WTC11 (cell line): ENCODE measurements around the gene UMAD1. TPM values are rescaled to one million over a fixed set of nuclear protein-coding genes. Genes with fewer than 3 reads are reported as not detected.

Experiments
- ATAC-seq: fragments of 200-7000 bp; cut with Tn5 transposase; 2 replicates; pipeline ENCODE4 v1.10.0; 2021; ENCODE audit warnings: mild to moderate bottlenecking, moderate library complexity
- CTCF ChIA-PET: fragments of 300-600 bp; sonication (Branson Sonifier 250); formaldehyde crosslinking; loops from one replicate; lab custom pipeline; 2021; ENCODE audit warnings: antibody characterized with exemption; lab: Charles Lee
- POLR2A ChIA-PET: fragments of 350-600 bp; sonication (Branson Sonifier 250); formaldehyde crosslinking; loops from one replicate; lab custom pipeline; 2021; ENCODE audit warnings: antibody characterized with exemption; lab: Charles Lee
- DNase-seq: peaks from one replicate; pipeline ENCODE4 v3.0.0; 2021; ENCODE audit warnings: low spot score
- H3K27ac Mint-ChIP-seq: 2 replicates; pipeline ENCODE4 v1.8.0; 2021; ENCODE audit warnings: mixed read lengths
- H3K27me3 Mint-ChIP-seq: 2 replicates; pipeline ENCODE4 v1.8.0; 2021; ENCODE audit warnings: low read depth, mild to moderate bottlenecking, moderate library complexity, mixed read lengths
- H3K36me3 Mint-ChIP-seq: 2 replicates; pipeline ENCODE4 v1.8.0; 2021; ENCODE audit warnings: mixed read lengths
- H3K4me1 Mint-ChIP-seq: 2 replicates; pipeline ENCODE4 v1.8.0; 2022; ENCODE audit warnings: mixed read lengths
- H3K4me3 Mint-ChIP-seq: 2 replicates; pipeline ENCODE4 v1.8.0; 2021; ENCODE audit warnings: mild to moderate bottlenecking, moderate library complexity, mixed read lengths
- H3K9me3 Mint-ChIP-seq: 2 replicates; pipeline ENCODE4 v1.8.0; 2021; ENCODE audit warnings: mixed read lengths
- AR ChIP-seq: fragments of 250-450 bp; sonication (Bioruptor Pico); IDR thresholded peaks from 2 replicates; pipeline ENCODE4 v1.9.0; 2021; ENCODE audit warnings: mild to moderate bottlenecking
- ATF3 ChIP-seq: sonication (generic); formaldehyde crosslinking; conservative IDR thresholded peaks from 2 replicates; pipeline ENCODE4 v1.8.1; 2022; ENCODE audit warnings: mild to moderate bottlenecking, missing genetic modification reagents
- CDX4 ChIP-seq: fragments of 250-450 bp; sonication (Bioruptor Pico); IDR thresholded peaks from 2 replicates; pipeline ENCODE4 v1.9.0; 2021; ENCODE audit warnings: moderate library complexity, mild to moderate bottlenecking, inconsistent platforms, borderline replicate concordance
- CTCF ChIP-seq: fragments of 200-600 bp; IDR thresholded peaks from 2 replicates; pipeline ENCODE4 v1.8.0; 2022; ENCODE audit warnings: antibody characterized with exemption
- ERG ChIP-seq: fragments of 250-450 bp; sonication (Bioruptor Pico); IDR thresholded peaks from 2 replicates; pipeline ENCODE4 v1.8.0; 2021; ENCODE audit warnings: mild to moderate bottlenecking
- ETV6 ChIP-seq: sonication (generic); formaldehyde crosslinking; IDR thresholded peaks from 2 replicates; pipeline ENCODE4 v1.8.1; 2022; ENCODE audit warnings: mild to moderate bottlenecking, missing genetic modification reagents
- FOXK1 ChIP-seq: sonication (generic); formaldehyde crosslinking; IDR thresholded peaks from 2 replicates; pipeline ENCODE4 v1.8.0; 2022; ENCODE audit warnings: mild to moderate bottlenecking, moderate library complexity, missing genetic modification reagents
- GTF2I ChIP-seq: fragments of 250-450 bp; sonication (Bioruptor Pico); conservative IDR thresholded peaks from 2 replicates; pipeline ENCODE4 v1.4.0; 2021; ENCODE audit warnings: mild to moderate bottlenecking
- JAZF1 ChIP-seq: fragments of 250-450 bp; sonication (Bioruptor Pico); IDR thresholded peaks from 2 replicates; pipeline ENCODE4 v1.9.0; 2021; ENCODE audit warnings: moderate library complexity, mild to moderate bottlenecking, inconsistent platforms
- JUN ChIP-seq: sonication (generic); formaldehyde crosslinking; IDR thresholded peaks from 2 replicates; pipeline ENCODE4 v1.8.0; 2023; ENCODE audit warnings: mild to moderate bottlenecking, missing genetic modification reagents
- RORB ChIP-seq: fragments of 250-450 bp; sonication (Bioruptor Pico); IDR thresholded peaks from 2 replicates; pipeline ENCODE4 v1.9.0; 2021; ENCODE audit warnings: mild to moderate bottlenecking
- STAT6 ChIP-seq: sonication (generic); formaldehyde crosslinking; conservative IDR thresholded peaks from 2 replicates; pipeline ENCODE4 v1.8.1; 2023; ENCODE audit warnings: mild to moderate bottlenecking, low read depth, missing genetic modification reagents, moderate library complexity
- ZNF423 ChIP-seq: fragments of 250-450 bp; sonication (Bioruptor Pico); IDR thresholded peaks from 2 replicates; pipeline ENCODE4 v2.1.2; 2022; ENCODE audit warnings: mild to moderate bottlenecking, moderate library complexity
- total RNA-seq: library from RNA; stranded (reverse); gene quantifications from 3 replicates; pipeline ENCODE4 v1.2.3, GENCODE V29; 2021
- TF ChIP-seq, protein P1 (sequence below): sonication (generic); formaldehyde crosslinking; IDR thresholded peaks from 2 replicates; pipeline ENCODE4 v1.8.1; 2023; ENCODE audit warnings: mild to moderate bottlenecking, missing genetic modification reagents, borderline replicate concordance
- TF ChIP-seq, protein P2 (sequence below): sonication (generic); formaldehyde crosslinking; IDR thresholded peaks from 2 replicates; pipeline ENCODE4 v1.8.0; 2022; ENCODE audit warnings: mild to moderate bottlenecking, missing genetic modification reagents

Gene UMAD1
- total RNA-seq, 1 experiment from 2014 or later = 13.0 TPM

DNA sequence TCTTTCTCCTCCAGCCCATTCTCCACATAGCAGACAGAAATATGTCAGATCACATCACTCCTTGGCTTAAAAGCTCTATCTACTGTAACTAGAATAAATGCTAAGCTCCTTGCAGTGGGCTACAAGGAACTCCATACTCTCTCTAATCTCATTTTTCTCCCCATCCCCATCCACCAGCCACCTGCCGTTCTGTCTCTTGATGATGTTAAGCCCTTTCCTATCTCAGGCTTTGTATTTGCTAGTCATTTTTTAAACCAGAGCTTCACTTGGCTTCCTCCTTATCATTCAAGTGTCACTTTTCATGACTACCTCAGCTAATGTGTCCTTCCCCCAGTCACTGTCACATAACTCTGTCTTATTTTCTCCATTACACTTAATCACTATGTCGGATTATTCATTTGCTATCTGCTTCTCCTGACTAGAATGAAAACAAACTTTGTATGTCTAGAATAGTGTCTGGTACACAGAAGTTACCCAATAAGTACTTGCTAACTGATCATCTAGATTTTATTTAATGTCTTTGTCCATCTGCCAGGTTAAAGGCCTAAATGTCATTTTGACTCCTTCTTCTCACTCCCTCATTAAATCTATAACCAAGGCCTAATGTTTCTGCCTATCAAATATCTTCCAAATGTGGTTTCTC, 165.1 kb downstream of the UMAD1 start:
- Mint-ChIP-seq H3K4me3 (no peak overlapping the region), H3K27ac (no peak overlapping the region), H3K27me3 (no peaks in the 10 kb centered on the region)
- ATAC-seq = no peak
- TF ChIP-seq GTF2I (CRISPR knock-in tag) (no peak), RORB (CRISPR knock-in tag) (no peak), ATF3 (no peak), CDX4 (CRISPR knock-in tag) (no peak), ETV6 (CRISPR knock-in tag) (no peak)
- TF ChIP-seq, protein P1, sequence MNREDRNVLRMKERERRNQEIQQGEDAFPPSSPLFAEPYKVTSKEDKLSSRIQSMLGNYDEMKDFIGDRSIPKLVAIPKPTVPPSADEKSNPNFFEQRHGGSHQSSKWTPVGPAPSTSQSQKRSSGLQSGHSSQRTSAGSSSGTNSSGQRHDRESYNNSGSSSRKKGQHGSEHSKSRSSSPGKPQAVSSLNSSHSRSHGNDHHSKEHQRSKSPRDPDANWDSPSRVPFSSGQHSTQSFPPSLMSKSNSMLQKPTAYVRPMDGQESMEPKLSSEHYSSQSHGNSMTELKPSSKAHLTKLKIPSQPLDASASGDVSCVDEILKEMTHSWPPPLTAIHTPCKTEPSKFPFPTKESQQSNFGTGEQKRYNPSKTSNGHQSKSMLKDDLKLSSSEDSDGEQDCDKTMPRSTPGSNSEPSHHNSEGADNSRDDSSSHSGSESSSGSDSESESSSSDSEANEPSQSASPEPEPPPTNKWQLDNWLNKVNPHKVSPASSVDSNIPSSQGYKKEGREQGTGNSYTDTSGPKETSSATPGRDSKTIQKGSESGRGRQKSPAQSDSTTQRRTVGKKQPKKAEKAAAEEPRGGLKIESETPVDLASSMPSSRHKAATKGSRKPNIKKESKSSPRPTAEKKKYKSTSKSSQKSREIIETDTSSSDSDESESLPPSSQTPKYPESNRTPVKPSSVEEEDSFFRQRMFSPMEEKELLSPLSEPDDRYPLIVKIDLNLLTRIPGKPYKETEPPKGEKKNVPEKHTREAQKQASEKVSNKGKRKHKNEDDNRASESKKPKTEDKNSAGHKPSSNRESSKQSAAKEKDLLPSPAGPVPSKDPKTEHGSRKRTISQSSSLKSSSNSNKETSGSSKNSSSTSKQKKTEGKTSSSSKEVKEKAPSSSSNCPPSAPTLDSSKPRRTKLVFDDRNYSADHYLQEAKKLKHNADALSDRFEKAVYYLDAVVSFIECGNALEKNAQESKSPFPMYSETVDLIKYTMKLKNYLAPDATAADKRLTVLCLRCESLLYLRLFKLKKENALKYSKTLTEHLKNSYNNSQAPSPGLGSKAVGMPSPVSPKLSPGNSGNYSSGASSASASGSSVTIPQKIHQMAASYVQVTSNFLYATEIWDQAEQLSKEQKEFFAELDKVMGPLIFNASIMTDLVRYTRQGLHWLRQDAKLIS (CRISPR knock-in tag) = no peak
- TF ChIP-seq, all 79 proteins: peak for 0
- ChIA-PET POLR2A (interaction anchor here (0.6 kb wide), 1 partner anchor 401 kb away, joined by 3 read pairs; no protein-coding TSS in a partner anchor), CTCF (no interaction called here)
- H3K4me1 Mint-ChIP-seq = peaks cover 10% of the 10 kb centered on the region
- no peaks in the 10 kb centered on the region for H3K9me3 Mint-ChIP-seq
- DNase-seq = no peak
- H3K36me3 Mint-ChIP-seq = no peaks in the 10 kb centered on the region

DNA sequence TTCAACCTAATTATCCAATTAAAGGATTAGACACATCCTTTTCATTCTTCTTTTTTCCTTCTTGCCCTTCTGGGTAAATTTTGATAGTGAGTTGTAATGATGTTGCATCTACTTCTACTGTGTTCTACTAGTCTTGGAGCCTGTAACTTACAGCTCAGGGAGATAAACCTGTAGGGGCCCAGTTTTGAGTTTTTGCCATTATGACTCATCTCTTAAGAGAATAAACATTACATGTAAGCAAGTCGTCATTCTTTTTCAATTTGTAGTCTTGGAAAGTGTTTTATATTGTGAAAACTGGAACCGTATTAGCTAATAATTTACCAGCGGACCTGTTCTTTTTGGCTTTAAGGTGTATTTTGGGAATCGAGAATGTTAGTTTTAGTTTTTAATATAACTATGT, 167.6 kb downstream of the UMAD1 start:
- H3K4me3 Mint-ChIP-seq = no peak overlapping the region
- DNase-seq (no peak), ATAC-seq (no peak)
- H3K27ac Mint-ChIP-seq = no peak overlapping the region
- H3K4me1 Mint-ChIP-seq = peaks cover 8% of the 10 kb centered on the region
- no peaks in the 10 kb centered on the region for H3K36me3 Mint-ChIP-seq
- H3K9me3 Mint-ChIP-seq = no peaks in the 10 kb centered on the region
- ChIA-PET CTCF (no interaction called here), POLR2A (no interaction called here)
- H3K27me3 Mint-ChIP-seq = no peaks in the 10 kb centered on the region
- TF ChIP-seq JUN = no peak
- no peak for TF ChIP-seq ERG
- TF ChIP-seq AR (CRISPR knock-in tag) = no peak
- TF ChIP-seq, protein P2, sequence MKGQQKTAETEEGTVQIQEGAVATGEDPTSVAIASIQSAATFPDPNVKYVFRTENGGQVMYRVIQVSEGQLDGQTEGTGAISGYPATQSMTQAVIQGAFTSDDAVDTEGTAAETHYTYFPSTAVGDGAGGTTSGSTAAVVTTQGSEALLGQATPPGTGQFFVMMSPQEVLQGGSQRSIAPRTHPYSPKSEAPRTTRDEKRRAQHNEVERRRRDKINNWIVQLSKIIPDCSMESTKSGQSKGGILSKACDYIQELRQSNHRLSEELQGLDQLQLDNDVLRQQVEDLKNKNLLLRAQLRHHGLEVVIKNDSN = no peak
- no peak for TF ChIP-seq JAZF1 (CRISPR knock-in tag)
- no peak for TF ChIP-seq ZNF423 (CRISPR knock-in tag)
- TF ChIP-seq STAT6 = no peak
- TF ChIP-seq FOXK1 = no peak
- no peak for TF ChIP-seq CTCF
